ENCODE data around the gene SKI.

The SKI gene

GRCh38 chr1:2186901-2187300 is 41.2 kb upstream of the SKI start:
- H3K4me3 ChIP-seq (ENCODE audit: low read depth, low read length), result no peak overlapping the region
- TF ChIP-seq CTCF (IDR thresholded peaks at IDR 0.05; ENCODE audit: low read depth, low read length), result no peak
- no peak for TF ChIP-seq MYC (IDR thresholded peaks at IDR 0.05; ENCODE audit: low read depth, low read length)
- TF ChIP-seq POLR2A (IDR thresholded peaks at IDR 0.05; ENCODE audit: extremely low read depth, insufficient read length), result no peak
- TF ChIP-seq, protein P1, sequence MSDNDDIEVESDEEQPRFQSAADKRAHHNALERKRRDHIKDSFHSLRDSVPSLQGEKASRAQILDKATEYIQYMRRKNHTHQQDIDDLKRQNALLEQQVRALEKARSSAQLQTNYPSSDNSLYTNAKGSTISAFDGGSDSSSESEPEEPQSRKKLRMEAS (IDR thresholded peaks at IDR 0.05; ENCODE audit: low read depth, low read length), result no peak
- DNase-seq (ENCODE audit: low read depth), result no peak

GRCh38 chr1:2187619-2188018 is 40.5 kb upstream of the SKI start:
- H3K4me3 ChIP-seq (ENCODE audit: low read depth, low read length), result no peak overlapping the region
- no peak for DNase-seq (ENCODE audit: low read depth)
- no peak for TF ChIP-seq CTCF (IDR thresholded peaks at IDR 0.05; ENCODE audit: low read depth, low read length)
- no peak for TF ChIP-seq POLR2A (IDR thresholded peaks at IDR 0.05; ENCODE audit: extremely low read depth, insufficient read length)
- TF ChIP-seq, protein P1 (IDR thresholded peaks at IDR 0.05; ENCODE audit: low read depth, low read length), result no peak
- TF ChIP-seq MYC (IDR thresholded peaks at IDR 0.05; ENCODE audit: low read depth, low read length), result no peak

DNA sequence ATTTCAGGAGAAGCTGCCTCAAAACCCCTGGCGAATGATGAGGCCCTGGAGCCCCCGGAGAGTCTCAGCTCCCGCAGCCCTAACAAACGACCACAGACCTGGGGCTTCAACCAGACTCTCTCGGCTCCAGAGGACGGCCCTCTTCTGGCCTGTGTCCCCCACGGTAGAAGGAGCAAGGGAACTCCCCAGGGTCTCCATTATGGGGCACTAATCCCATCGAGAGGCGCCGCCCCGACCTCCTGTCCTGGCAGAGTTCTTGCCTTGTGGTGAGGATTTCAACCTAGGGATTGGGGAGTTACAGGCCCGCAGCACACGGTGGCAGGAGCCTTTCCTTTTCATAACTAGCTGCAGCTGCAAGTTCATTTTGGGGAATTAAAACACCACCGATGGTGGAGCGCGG is 39.8 kb upstream of the SKI start:
- no peak for DNase-seq (ENCODE audit: low read depth)
- TF ChIP-seq, protein P1 (IDR thresholded peaks at IDR 0.05; ENCODE audit: low read depth, low read length), result no peak
- no peak for TF ChIP-seq MYC (IDR thresholded peaks at IDR 0.05; ENCODE audit: low read depth, low read length)
- TF ChIP-seq POLR2A (IDR thresholded peaks at IDR 0.05; ENCODE audit: extremely low read depth, insufficient read length), result no peak
- TF ChIP-seq CTCF (IDR thresholded peaks at IDR 0.05; ENCODE audit: low read depth, low read length), result no peak
- no peak overlapping the region for H3K4me3 ChIP-seq (ENCODE audit: low read depth, low read length)

GRCh38 chr1:2189459-2190425 is 38.4 kb upstream of the SKI start:
- DNase-seq (ENCODE audit: low read depth), result peak; percentile 95
- H3K4me3 ChIP-seq (ENCODE audit: low read depth, low read length), result peak overlapping the region; percentile 60
- TF ChIP-seq POLR2A (IDR thresholded peaks at IDR 0.05; ENCODE audit: extremely low read depth, insufficient read length) (no peak), CTCF (IDR thresholded peaks at IDR 0.05; ENCODE audit: low read depth, low read length) (no peak), MYC (IDR thresholded peaks at IDR 0.05; ENCODE audit: low read depth, low read length) (peak; percentile 2; the same call in 1 of the 2 replicates)
- TF ChIP-seq, protein P1 (IDR thresholded peaks at IDR 0.05; ENCODE audit: low read depth, low read length), result peak; percentile 45; the same call in 1 of the 2 replicates

- H3K4me3 ChIP-seq (ENCODE audit: low read depth, low read length), result peak overlapping the region; percentile 60
- no peak for DNase-seq (ENCODE audit: low read depth)
- TF ChIP-seq CTCF (IDR thresholded peaks at IDR 0.05; ENCODE audit: low read depth, low read length), result no peak
- TF ChIP-seq POLR2A (IDR thresholded peaks at IDR 0.05; ENCODE audit: extremely low read depth, insufficient read length), result no peak
- TF ChIP-seq MYC (IDR thresholded peaks at IDR 0.05; ENCODE audit: low read depth, low read length), result no peak
- TF ChIP-seq, protein P1 (IDR thresholded peaks at IDR 0.05; ENCODE audit: low read depth, low read length), result no peak
These were observed 37.6 kb upstream of the SKI start for GRCh38 chr1:2190491-2190976.
